ENCODE results near the gene DOK7.

DOK7 gene

GRCh38 chr4:3442460-3442958, 20.6 kb upstream of the DOK7 start:
- Histone ChIP-seq H3K36me3 (ENCODE audit: control insufficient read depth, insufficient read depth, low read length) (no peaks in the 10 kb centered on the region), H3K27me3 (ENCODE audit: control insufficient read depth, insufficient read depth, low read length, poor library complexity, severe bottlenecking) (no peaks in the 10 kb centered on the region), H3K27ac (ENCODE audit: insufficient read depth, low read depth, low read length, poor library complexity, severe bottlenecking) (no peak overlapping the region), H3K4me1 (ENCODE audit: control insufficient read depth, insufficient read depth, low read length) (no peaks in the 10 kb centered on the region), H3K4me3 (ENCODE audit: insufficient read depth, low read depth, low read length) (no peak overlapping the region), H3K9me3 (ENCODE audit: control insufficient read depth, low read length) (no peaks in the 10 kb centered on the region)
- WGBS, 2 experiments: 91 to 92% methylated on average over 14 of the region's 14 CpGs

GRCh38 chr4:3442959-3443749, 20.0 kb upstream of the DOK7 start:
- H3K9me3 ChIP-seq (ENCODE audit: control insufficient read depth, low read length): no peaks in the 10 kb centered on the region
- no peaks in the 10 kb centered on the region for H3K27me3 ChIP-seq (ENCODE audit: control insufficient read depth, insufficient read depth, low read length, poor library complexity, severe bottlenecking)
- no peak overlapping the region for H3K27ac ChIP-seq (ENCODE audit: insufficient read depth, low read depth, low read length, poor library complexity, severe bottlenecking)
- 65 to 66% methylated on average over 36 of the region's 36 CpGs for WGBS, 2 experiments
- no peaks in the 10 kb centered on the region for H3K36me3 ChIP-seq (ENCODE audit: control insufficient read depth, insufficient read depth, low read length)
- no peaks in the 10 kb centered on the region for H3K4me1 ChIP-seq (ENCODE audit: control insufficient read depth, insufficient read depth, low read length)
- H3K4me3 ChIP-seq (ENCODE audit: insufficient read depth, low read depth, low read length): no peak overlapping the region

- Histone ChIP-seq H3K4me1 (ENCODE audit: control insufficient read depth, insufficient read depth, low read length) (no peaks in the 10 kb centered on the region), H3K9me3 (ENCODE audit: control insufficient read depth, low read length) (no peaks in the 10 kb centered on the region), H3K36me3 (ENCODE audit: control insufficient read depth, insufficient read depth, low read length) (no peaks in the 10 kb centered on the region), H3K27me3 (ENCODE audit: control insufficient read depth, insufficient read depth, low read length, poor library complexity, severe bottlenecking) (no peaks in the 10 kb centered on the region), H3K27ac (ENCODE audit: insufficient read depth, low read depth, low read length, poor library complexity, severe bottlenecking) (no peak overlapping the region), H3K4me3 (ENCODE audit: insufficient read depth, low read depth, low read length) (no peak overlapping the region)
- WGBS, 2 experiments: 80 to 84% methylated on average over 17 of the region's 17 CpGs
Observed at GRCh38 chr4:3443750-3444309, 19.3 kb upstream of the DOK7 start.

- H3K4me3 ChIP-seq (ENCODE audit: insufficient read depth, low read depth, low read length): no peak overlapping the region
- H3K36me3 ChIP-seq (ENCODE audit: control insufficient read depth, insufficient read depth, low read length): no peaks in the 10 kb centered on the region
- 95% methylated on average over 56 of the region's 56 CpGs for WGBS, 2 experiments
- no peaks in the 10 kb centered on the region for H3K9me3 ChIP-seq (ENCODE audit: control insufficient read depth, low read length)
- H3K27me3 ChIP-seq (ENCODE audit: control insufficient read depth, insufficient read depth, low read length, poor library complexity, severe bottlenecking): no peaks in the 10 kb centered on the region
- no peak overlapping the region for H3K27ac ChIP-seq (ENCODE audit: insufficient read depth, low read depth, low read length, poor library complexity, severe bottlenecking)
- peaks cover 5% of the 10 kb centered on the region for H3K4me1 ChIP-seq (ENCODE audit: control insufficient read depth, insufficient read depth, low read length)
Observed at GRCh38 chr4:3444351-3445110, 18.6 kb upstream of the DOK7 start.

- H3K9me3 ChIP-seq (ENCODE audit: control insufficient read depth, low read length): no peaks in the 10 kb centered on the region
- no peak overlapping the region for H3K4me3 ChIP-seq (ENCODE audit: insufficient read depth, low read depth, low read length)
- H3K27me3 ChIP-seq (ENCODE audit: control insufficient read depth, insufficient read depth, low read length, poor library complexity, severe bottlenecking): no peaks in the 10 kb centered on the region
- H3K27ac ChIP-seq (ENCODE audit: insufficient read depth, low read depth, low read length, poor library complexity, severe bottlenecking): no peak overlapping the region
- no peaks in the 10 kb centered on the region for H3K36me3 ChIP-seq (ENCODE audit: control insufficient read depth, insufficient read depth, low read length)
- 92 to 93% methylated on average over 34 of the region's 34 CpGs for WGBS, 2 experiments
- H3K4me1 ChIP-seq (ENCODE audit: control insufficient read depth, insufficient read depth, low read length): peaks cover 8% of the 10 kb centered on the region
Observed at GRCh38 chr4:3445111-3445820, 17.8 kb upstream of the DOK7 start.

- no peaks in the 10 kb centered on the region for H3K9me3 ChIP-seq (ENCODE audit: control insufficient read depth, low read length)
- 93 to 95% methylated on average over 34 of the region's 34 CpGs for WGBS, 2 experiments
Observed at GRCh38 chr4:3445829-3446545, 17.1 kb upstream of the DOK7 start.

GRCh38 chr4:3446631-3447320, 16.3 kb upstream of the DOK7 start:
- 94 to 96% methylated on average over 22 of the region's 22 CpGs for WGBS, 2 experiments
- peaks cover 8% of the 10 kb centered on the region for H3K4me1 ChIP-seq (ENCODE audit: control insufficient read depth, insufficient read depth, low read length)
- H3K27me3 ChIP-seq (ENCODE audit: control insufficient read depth, insufficient read depth, low read length, poor library complexity, severe bottlenecking): no peaks in the 10 kb centered on the region
- H3K36me3 ChIP-seq (ENCODE audit: control insufficient read depth, insufficient read depth, low read length): no peaks in the 10 kb centered on the region
- no peak overlapping the region for H3K4me3 ChIP-seq (ENCODE audit: insufficient read depth, low read depth, low read length)
- H3K27ac ChIP-seq (ENCODE audit: insufficient read depth, low read depth, low read length, poor library complexity, severe bottlenecking): no peak overlapping the region
- H3K9me3 ChIP-seq (ENCODE audit: control insufficient read depth, low read length): no peaks in the 10 kb centered on the region

More at GRCh38 chr4:3445829-3446545, 17.1 kb upstream of the DOK7 start:
- Histone ChIP-seq H3K36me3 (ENCODE audit: control insufficient read depth, insufficient read depth, low read length) (no peaks in the 10 kb centered on the region), H3K27me3 (ENCODE audit: control insufficient read depth, insufficient read depth, low read length, poor library complexity, severe bottlenecking) (no peaks in the 10 kb centered on the region), H3K4me3 (ENCODE audit: insufficient read depth, low read depth, low read length) (no peak overlapping the region), H3K4me1 (ENCODE audit: control insufficient read depth, insufficient read depth, low read length) (peaks cover 8% of the 10 kb centered on the region), H3K27ac (ENCODE audit: insufficient read depth, low read depth, low read length, poor library complexity, severe bottlenecking) (no peak overlapping the region)

GRCh38 chr4:3447431-3448395, 15.4 kb upstream of the DOK7 start:
- no peaks in the 10 kb centered on the region for H3K9me3 ChIP-seq (ENCODE audit: control insufficient read depth, low read length)
- H3K27ac ChIP-seq (ENCODE audit: insufficient read depth, low read depth, low read length, poor library complexity, severe bottlenecking): no peak overlapping the region
- peaks cover 8% of the 10 kb centered on the region for H3K4me1 ChIP-seq (ENCODE audit: control insufficient read depth, insufficient read depth, low read length)
- H3K27me3 ChIP-seq (ENCODE audit: control insufficient read depth, insufficient read depth, low read length, poor library complexity, severe bottlenecking): no peaks in the 10 kb centered on the region
- H3K4me3 ChIP-seq (ENCODE audit: insufficient read depth, low read depth, low read length): no peak overlapping the region
- WGBS, 2 experiments: 95% methylated on average over 53 of the region's 53 CpGs
- no peaks in the 10 kb centered on the region for H3K36me3 ChIP-seq (ENCODE audit: control insufficient read depth, insufficient read depth, low read length)
